ENCODE results near the gene ZNF281.

Gene ZNF281

GRCh38 chr1:200409761-200410565, at the start of gene ZNF281:
TSS of gene ZNF281 (minus strand) at chr1:200410036. CDS start at chr1:200409705, 331 bp downstream.
- peaks cover 5 to 9% of the 10 kb centered on the region in 2 donors for H3K4me1 ChIP-seq (ENCODE audit: control insufficient read depth in 2 of 2, insufficient read depth in 2 of 2, low read length in 2 of 2)
- no peaks in the 10 kb centered on the region for H3K9me3 ChIP-seq (ENCODE audit: control insufficient read depth in 2 of 2, low read length in 2 of 2)
- H3K9ac ChIP-seq (ENCODE audit: low read depth in 1 of 2, low read length in 2 of 2): peak within 1 kb of the TSS; percentile 82 to 86
- peak within 1 kb of the TSS; percentile 54 to 78 for H3K27ac ChIP-seq (ENCODE audit: low read depth in 2 of 2, low read length in 2 of 2)
- peak within 1 kb of the TSS; percentile 90 to 91 for H3K4me3 ChIP-seq (ENCODE audit: low read length in 2 of 2)
- no peaks in the 10 kb centered on the region for H3K36me3 ChIP-seq (ENCODE audit: control insufficient read depth in 2 of 2, insufficient read depth in 2 of 2, low read length in 2 of 2)
- no peaks in the 10 kb centered on the region for H3K27me3 ChIP-seq (ENCODE audit: control insufficient read depth in 2 of 2, insufficient read depth in 2 of 2, low read length in 2 of 2)

- Histone ChIP-seq H3K9me3 (ENCODE audit: control insufficient read depth in 2 of 2, low read length in 2 of 2) (no peaks in the 10 kb centered on the region), H3K27ac (ENCODE audit: low read depth in 2 of 2, low read length in 2 of 2) (no peak overlapping the region), H3K27me3 (ENCODE audit: control insufficient read depth in 2 of 2, insufficient read depth in 2 of 2, low read length in 2 of 2) (no peaks in the 10 kb centered on the region), H3K9ac (ENCODE audit: low read depth in 1 of 2, low read length in 2 of 2) (no peak overlapping the region), H3K36me3 (ENCODE audit: control insufficient read depth in 2 of 2, insufficient read depth in 2 of 2, low read length in 2 of 2) (no peaks in the 10 kb centered on the region), H3K4me1 (ENCODE audit: control insufficient read depth in 2 of 2, insufficient read depth in 2 of 2, low read length in 2 of 2) (no peaks in the 10 kb centered on the region), H3K4me3 (ENCODE audit: low read length in 2 of 2) (no peak overlapping the region)
Observed at GRCh38 chr1:200458780-200459179, 48.9 kb upstream of the ZNF281 start.

- Histone ChIP-seq H3K4me1 (ENCODE audit: control insufficient read depth in 2 of 2, insufficient read depth in 2 of 2, low read length in 2 of 2) (no peaks in the 10 kb centered on the region), H3K9me3 (ENCODE audit: control insufficient read depth in 2 of 2, low read length in 2 of 2) (no peaks in the 10 kb centered on the region), H3K27me3 (ENCODE audit: control insufficient read depth in 2 of 2, insufficient read depth in 2 of 2, low read length in 2 of 2) (no peaks in the 10 kb centered on the region), H3K36me3 (ENCODE audit: control insufficient read depth in 2 of 2, insufficient read depth in 2 of 2, low read length in 2 of 2) (no peaks in the 10 kb centered on the region), H3K4me3 (ENCODE audit: low read length in 2 of 2) (no peak overlapping the region), H3K9ac (ENCODE audit: low read depth in 1 of 2, low read length in 2 of 2) (no peak overlapping the region), H3K27ac (ENCODE audit: low read depth in 2 of 2, low read length in 2 of 2) (no peak overlapping the region)
Observed at GRCh38 chr1:200457810-200458209, 48.0 kb upstream of the ZNF281 start.

GRCh38 chr1:200454425-200454824, 44.6 kb upstream of the ZNF281 start:
- Histone ChIP-seq H3K36me3 (ENCODE audit: control insufficient read depth in 2 of 2, insufficient read depth in 2 of 2, low read length in 2 of 2) (no peaks in the 10 kb centered on the region), H3K27me3 (ENCODE audit: control insufficient read depth in 2 of 2, insufficient read depth in 2 of 2, low read length in 2 of 2) (no peaks in the 10 kb centered on the region), H3K4me3 (ENCODE audit: low read length in 2 of 2) (no peak overlapping the region), H3K9me3 (ENCODE audit: control insufficient read depth in 2 of 2, low read length in 2 of 2) (no peaks in the 10 kb centered on the region), H3K9ac (ENCODE audit: low read depth in 1 of 2, low read length in 2 of 2) (no peak overlapping the region), H3K27ac (ENCODE audit: low read depth in 2 of 2, low read length in 2 of 2) (no peak overlapping the region), H3K4me1 (ENCODE audit: control insufficient read depth in 2 of 2, insufficient read depth in 2 of 2, low read length in 2 of 2) (no peaks in the 10 kb centered on the region)

- Histone ChIP-seq H3K4me3 (ENCODE audit: low read length in 2 of 2) (no peak overlapping the region), H3K4me1 (ENCODE audit: control insufficient read depth in 2 of 2, insufficient read depth in 2 of 2, low read length in 2 of 2) (no peaks in the 10 kb centered on the region), H3K27me3 (ENCODE audit: control insufficient read depth in 2 of 2, insufficient read depth in 2 of 2, low read length in 2 of 2) (no peaks in the 10 kb centered on the region), H3K36me3 (ENCODE audit: control insufficient read depth in 2 of 2, insufficient read depth in 2 of 2, low read length in 2 of 2) (no peaks in the 10 kb centered on the region), H3K9ac (ENCODE audit: low read depth in 1 of 2, low read length in 2 of 2) (no peak overlapping the region), H3K27ac (ENCODE audit: low read depth in 2 of 2, low read length in 2 of 2) (no peak overlapping the region), H3K9me3 (ENCODE audit: control insufficient read depth in 2 of 2, low read length in 2 of 2) (no peaks in the 10 kb centered on the region)
Observed at GRCh38 chr1:200453553-200453905, 43.7 kb upstream of the ZNF281 start.

GRCh38 chr1:200452850-200453552, 43.2 kb upstream of the ZNF281 start:
- H3K27me3 ChIP-seq (ENCODE audit: control insufficient read depth in 2 of 2, insufficient read depth in 2 of 2, low read length in 2 of 2): no peaks in the 10 kb centered on the region
- H3K9ac ChIP-seq (ENCODE audit: low read depth in 1 of 2, low read length in 2 of 2): no peak overlapping the region
- H3K27ac ChIP-seq (ENCODE audit: low read depth in 2 of 2, low read length in 2 of 2): no peak overlapping the region
- no peak overlapping the region for H3K4me3 ChIP-seq (ENCODE audit: low read length in 2 of 2)
- H3K9me3 ChIP-seq (ENCODE audit: control insufficient read depth in 2 of 2, low read length in 2 of 2): no peaks in the 10 kb centered on the region
- no peaks in the 10 kb centered on the region for H3K36me3 ChIP-seq (ENCODE audit: control insufficient read depth in 2 of 2, insufficient read depth in 2 of 2, low read length in 2 of 2)
- no peaks in the 10 kb centered on the region for H3K4me1 ChIP-seq (ENCODE audit: control insufficient read depth in 2 of 2, insufficient read depth in 2 of 2, low read length in 2 of 2)

- Histone ChIP-seq H3K4me1 (ENCODE audit: control insufficient read depth in 2 of 2, insufficient read depth in 2 of 2, low read length in 2 of 2) (no peaks in the 10 kb centered on the region), H3K27me3 (ENCODE audit: control insufficient read depth in 2 of 2, insufficient read depth in 2 of 2, low read length in 2 of 2) (no peaks in the 10 kb centered on the region), H3K9ac (ENCODE audit: low read depth in 1 of 2, low read length in 2 of 2) (no peak overlapping the region), H3K27ac (ENCODE audit: low read depth in 2 of 2, low read length in 2 of 2) (no peak overlapping the region), H3K9me3 (ENCODE audit: control insufficient read depth in 2 of 2, low read length in 2 of 2) (no peaks in the 10 kb centered on the region), H3K4me3 (ENCODE audit: low read length in 2 of 2) (no peak overlapping the region), H3K36me3 (ENCODE audit: control insufficient read depth in 2 of 2, insufficient read depth in 2 of 2, low read length in 2 of 2) (no peaks in the 10 kb centered on the region)
Observed at GRCh38 chr1:200448034-200448762, 38.4 kb upstream of the ZNF281 start.

GRCh38 chr1:200445213-200445612, 35.4 kb upstream of the ZNF281 start:
- no peak overlapping the region for H3K27ac ChIP-seq (ENCODE audit: low read depth in 2 of 2, low read length in 2 of 2)
- H3K27me3 ChIP-seq (ENCODE audit: control insufficient read depth in 2 of 2, insufficient read depth in 2 of 2, low read length in 2 of 2): no peaks in the 10 kb centered on the region
- no peak overlapping the region for H3K9ac ChIP-seq (ENCODE audit: low read depth in 1 of 2, low read length in 2 of 2)

GRCh38 chr1:200444478-200444877, 34.6 kb upstream of the ZNF281 start:
- Histone ChIP-seq H3K4me1 (ENCODE audit: control insufficient read depth in 2 of 2, insufficient read depth in 2 of 2, low read length in 2 of 2) (no peaks in the 10 kb centered on the region), H3K9me3 (ENCODE audit: control insufficient read depth in 2 of 2, low read length in 2 of 2) (no peaks in the 10 kb centered on the region), H3K36me3 (ENCODE audit: control insufficient read depth in 2 of 2, insufficient read depth in 2 of 2, low read length in 2 of 2) (no peaks in the 10 kb centered on the region), H3K4me3 (ENCODE audit: low read length in 2 of 2) (no peak overlapping the region), H3K27ac (ENCODE audit: low read depth in 2 of 2, low read length in 2 of 2) (no peak overlapping the region), H3K27me3 (ENCODE audit: control insufficient read depth in 2 of 2, insufficient read depth in 2 of 2, low read length in 2 of 2) (no peaks in the 10 kb centered on the region), H3K9ac (ENCODE audit: low read depth in 1 of 2, low read length in 2 of 2) (no peak overlapping the region)

More at GRCh38 chr1:200445213-200445612, 35.4 kb upstream of the ZNF281 start:
- no peaks in the 10 kb centered on the region for H3K36me3 ChIP-seq (ENCODE audit: control insufficient read depth in 2 of 2, insufficient read depth in 2 of 2, low read length in 2 of 2)
- H3K9me3 ChIP-seq (ENCODE audit: control insufficient read depth in 2 of 2, low read length in 2 of 2): no peaks in the 10 kb centered on the region
- H3K4me3 ChIP-seq (ENCODE audit: low read length in 2 of 2): no peak overlapping the region
- no peaks in the 10 kb centered on the region for H3K4me1 ChIP-seq (ENCODE audit: control insufficient read depth in 2 of 2, insufficient read depth in 2 of 2, low read length in 2 of 2)

GRCh38 chr1:200443860-200444259, 34.0 kb upstream of the ZNF281 start:
- Histone ChIP-seq H3K36me3 (ENCODE audit: control insufficient read depth in 2 of 2, insufficient read depth in 2 of 2, low read length in 2 of 2) (no peaks in the 10 kb centered on the region), H3K27me3 (ENCODE audit: control insufficient read depth in 2 of 2, insufficient read depth in 2 of 2, low read length in 2 of 2) (no peaks in the 10 kb centered on the region), H3K4me1 (ENCODE audit: control insufficient read depth in 2 of 2, insufficient read depth in 2 of 2, low read length in 2 of 2) (no peaks in the 10 kb centered on the region), H3K4me3 (ENCODE audit: low read length in 2 of 2) (no peak overlapping the region), H3K9me3 (ENCODE audit: control insufficient read depth in 2 of 2, low read length in 2 of 2) (no peaks in the 10 kb centered on the region), H3K27ac (ENCODE audit: low read depth in 2 of 2, low read length in 2 of 2) (no peak overlapping the region), H3K9ac (ENCODE audit: low read depth in 1 of 2, low read length in 2 of 2) (no peak overlapping the region)

All from mucosa of rectum (tissue), 2 donors.